ENCODE data around the gene KAT6B.

KAT6B gene

GRCh38 chr10:75024971-75025523 is 198.6 kb downstream of the KAT6B start:
- Mint-ChIP-seq H3K27me3 (no peaks in the 10 kb centered on the region), H3K36me3 (ENCODE audit: low read depth) (peaks cover 86% of the 10 kb centered on the region)

GRCh38 chr10:75028049-75028448 is 201.6 kb downstream of the KAT6B start:
- Mint-ChIP-seq H3K36me3 (ENCODE audit: low read depth) (peaks cover 71% of the 10 kb centered on the region), H3K4me1 (ENCODE audit: low read depth) (peaks cover 4% of the 10 kb centered on the region), H3K9me3 (no peaks in the 10 kb centered on the region), H3K4me3 (no peak overlapping the region), H3K27me3 (no peaks in the 10 kb centered on the region), H3K27ac (peak overlapping the region; percentile 19)
- no peak for DNase-seq

More at GRCh38 chr10:75024971-75025523, 198.6 kb downstream of the KAT6B start:
- DNase-seq = no peak
- Mint-ChIP-seq H3K9me3 (no peaks in the 10 kb centered on the region), H3K27ac (peak overlapping the region; percentile 23), H3K4me1 (ENCODE audit: low read depth) (peaks cover 13% of the 10 kb centered on the region), H3K4me3 (no peak overlapping the region)

GRCh38 chr10:75028748-75029147 is 202.3 kb downstream of the KAT6B start:
- no peaks in the 10 kb centered on the region for H3K9me3 Mint-ChIP-seq
- no peak overlapping the region for H3K4me3 Mint-ChIP-seq
- DNase-seq = no peak
- H3K36me3 Mint-ChIP-seq (ENCODE audit: low read depth) = peaks cover 67% of the 10 kb centered on the region
- no peaks in the 10 kb centered on the region for H3K27me3 Mint-ChIP-seq
- H3K27ac Mint-ChIP-seq = no peak overlapping the region
- H3K4me1 Mint-ChIP-seq (ENCODE audit: low read depth) = peaks cover 11% of the 10 kb centered on the region

- DNase-seq = no peak
- peaks cover 65% of the 10 kb centered on the region for H3K36me3 Mint-ChIP-seq (ENCODE audit: low read depth)
These were observed 203.0 kb downstream of the KAT6B start for GRCh38 chr10:75029420-75029819.

GRCh38 chr10:75029857-75030256 is 203.5 kb downstream of the KAT6B start:
- Mint-ChIP-seq H3K9me3 (no peaks in the 10 kb centered on the region), H3K27me3 (no peaks in the 10 kb centered on the region), H3K36me3 (ENCODE audit: low read depth) (peaks cover 60% of the 10 kb centered on the region), H3K27ac (no peak overlapping the region), H3K4me3 (no peak overlapping the region), H3K4me1 (ENCODE audit: low read depth) (peaks cover 22% of the 10 kb centered on the region)
- no peak for DNase-seq

More at GRCh38 chr10:75029420-75029819, 203.0 kb downstream of the KAT6B start:
- Mint-ChIP-seq H3K27me3 (no peaks in the 10 kb centered on the region), H3K27ac (no peak overlapping the region), H3K4me3 (no peak overlapping the region), H3K9me3 (no peaks in the 10 kb centered on the region), H3K4me1 (ENCODE audit: low read depth) (peaks cover 18% of the 10 kb centered on the region)

DNA sequence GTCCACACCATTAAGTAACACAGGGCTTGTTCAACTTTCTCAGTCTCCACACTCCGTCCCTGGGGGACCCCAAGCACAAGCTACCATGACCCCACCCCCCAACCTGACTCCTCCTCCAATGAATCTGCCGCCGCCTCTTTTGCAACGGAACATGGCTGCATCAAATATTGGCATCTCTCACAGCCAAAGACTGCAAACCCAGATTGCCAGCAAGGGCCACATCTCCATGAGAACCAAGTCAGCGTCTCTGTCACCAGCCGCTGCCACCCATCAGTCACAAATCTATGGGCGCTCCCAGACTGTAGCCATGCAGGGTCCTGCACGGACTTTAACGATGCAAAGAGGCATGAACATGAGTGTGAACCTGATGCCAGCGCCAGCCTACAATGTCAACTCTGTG is 204.0 kb downstream of the KAT6B start:
- no peaks in the 10 kb centered on the region for H3K27me3 Mint-ChIP-seq
- peaks cover 27% of the 10 kb centered on the region for H3K4me1 Mint-ChIP-seq (ENCODE audit: low read depth)
- H3K27ac Mint-ChIP-seq = no peak overlapping the region
- DNase-seq = no peak
- no peak overlapping the region for H3K4me3 Mint-ChIP-seq
- peaks cover 55% of the 10 kb centered on the region for H3K36me3 Mint-ChIP-seq (ENCODE audit: low read depth)
- H3K9me3 Mint-ChIP-seq = no peaks in the 10 kb centered on the region

GRCh38 chr10:75032119-75032518 is 205.7 kb downstream of the KAT6B start:
- H3K4me3 Mint-ChIP-seq = no peak overlapping the region
- H3K4me1 Mint-ChIP-seq (ENCODE audit: low read depth) = peaks cover 45% of the 10 kb centered on the region
- peaks cover 43% of the 10 kb centered on the region for H3K36me3 Mint-ChIP-seq (ENCODE audit: low read depth)
- H3K9me3 Mint-ChIP-seq = no peaks in the 10 kb centered on the region
- no peak overlapping the region for H3K27ac Mint-ChIP-seq
- DNase-seq = no peak
- H3K27me3 Mint-ChIP-seq = no peaks in the 10 kb centered on the region

- no peak for DNase-seq
- H3K9me3 Mint-ChIP-seq = no peaks in the 10 kb centered on the region
- no peaks in the 10 kb centered on the region for H3K27me3 Mint-ChIP-seq
- peaks cover 38% of the 10 kb centered on the region for H3K36me3 Mint-ChIP-seq (ENCODE audit: low read depth)
- H3K27ac Mint-ChIP-seq = peak overlapping the region; percentile 52
- no peak overlapping the region for H3K4me3 Mint-ChIP-seq
- H3K4me1 Mint-ChIP-seq (ENCODE audit: low read depth) = peaks cover 50% of the 10 kb centered on the region
These were observed 206.4 kb downstream of the KAT6B start for GRCh38 chr10:75032813-75033212.

DNA sequence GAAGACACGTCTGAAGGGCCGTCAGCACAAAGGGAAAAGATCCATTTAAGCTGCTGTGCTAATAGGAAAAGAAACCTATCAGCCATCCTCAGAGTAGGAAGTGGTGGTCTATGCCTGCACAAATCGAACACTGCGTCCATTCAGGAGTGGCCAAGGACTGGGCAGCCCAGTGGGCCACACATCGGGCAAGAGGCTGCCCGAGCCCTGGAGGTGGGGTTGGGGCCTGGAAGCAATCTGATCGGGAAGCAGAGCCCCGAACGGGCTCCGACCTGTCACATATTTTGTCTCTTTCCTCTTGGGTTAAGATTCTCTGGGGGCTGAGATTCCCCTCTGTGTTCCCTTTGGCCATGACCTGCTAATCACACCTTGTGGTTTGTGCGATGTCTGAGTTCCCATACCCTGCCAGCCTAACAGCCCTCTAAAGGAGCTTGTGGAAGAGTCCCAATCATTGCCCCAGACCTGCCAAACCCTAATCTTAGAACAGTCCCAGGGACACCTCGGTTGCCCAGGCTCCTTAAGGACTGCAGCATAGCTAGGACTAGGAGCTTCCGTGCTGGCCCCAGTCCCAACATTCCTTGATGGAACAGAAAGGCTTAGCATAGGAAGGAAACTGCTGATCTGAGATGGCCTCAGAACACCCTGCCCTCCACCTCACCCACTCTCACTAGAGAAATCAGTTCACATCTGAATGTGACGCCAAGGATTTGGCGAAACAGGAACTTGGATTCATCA is 207.2 kb downstream of the KAT6B start:
- DNase-seq = no peak
- no peaks in the 10 kb centered on the region for H3K27me3 Mint-ChIP-seq
- H3K4me3 Mint-ChIP-seq = peak overlapping the region; percentile 11
- peak overlapping the region; percentile 90 for H3K27ac Mint-ChIP-seq
- no peaks in the 10 kb centered on the region for H3K9me3 Mint-ChIP-seq
- H3K4me1 Mint-ChIP-seq (ENCODE audit: low read depth) = peaks cover 57% of the 10 kb centered on the region
- H3K36me3 Mint-ChIP-seq (ENCODE audit: low read depth) = peaks cover 31% of the 10 kb centered on the region

- H3K27me3 Mint-ChIP-seq = no peaks in the 10 kb centered on the region
- H3K9me3 Mint-ChIP-seq = no peaks in the 10 kb centered on the region
- peaks cover 25% of the 10 kb centered on the region for H3K36me3 Mint-ChIP-seq (ENCODE audit: low read depth)
- peak overlapping the region; percentile 11 for H3K4me3 Mint-ChIP-seq
- peak; percentile 58 for DNase-seq
- peaks cover 62% of the 10 kb centered on the region for H3K4me1 Mint-ChIP-seq (ENCODE audit: low read depth)
- peak overlapping the region; percentile 90 for H3K27ac Mint-ChIP-seq
These were observed 207.7 kb downstream of the KAT6B start for GRCh38 chr10:75034131-75034512.

DNA sequence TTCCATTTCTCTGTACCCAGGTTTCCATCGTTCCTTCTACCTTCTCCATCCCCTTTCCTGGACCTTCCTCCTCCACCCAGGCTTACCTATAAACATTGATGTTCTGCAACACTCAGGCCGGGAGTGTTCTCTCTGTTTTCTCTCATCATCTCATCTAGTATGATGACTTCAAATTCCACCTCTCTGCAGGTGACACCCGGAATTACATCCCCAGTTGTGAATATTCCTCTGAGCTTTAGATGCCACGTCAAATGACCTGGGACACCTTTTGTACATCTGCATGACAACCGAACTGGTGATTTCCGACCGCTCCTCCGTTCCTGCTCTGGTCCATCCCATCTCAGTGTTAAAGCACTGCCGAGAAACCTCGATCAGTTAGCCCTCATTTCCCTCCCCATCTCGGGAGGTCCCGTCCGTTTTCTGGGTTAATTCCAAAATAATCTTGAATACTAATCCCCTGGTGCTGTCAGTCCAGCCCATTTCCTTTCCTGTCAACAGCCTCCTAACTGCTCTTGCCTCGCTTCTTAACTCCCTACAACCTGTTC is 208.4 kb downstream of the KAT6B start:
- Mint-ChIP-seq H3K27me3 (no peaks in the 10 kb centered on the region), H3K36me3 (ENCODE audit: low read depth) (peaks cover 19% of the 10 kb centered on the region), H3K4me3 (peak overlapping the region; percentile 11), H3K9me3 (no peaks in the 10 kb centered on the region), H3K4me1 (ENCODE audit: low read depth) (peaks cover 62% of the 10 kb centered on the region), H3K27ac (peak overlapping the region; percentile 90)
- no peak for DNase-seq

DNA sequence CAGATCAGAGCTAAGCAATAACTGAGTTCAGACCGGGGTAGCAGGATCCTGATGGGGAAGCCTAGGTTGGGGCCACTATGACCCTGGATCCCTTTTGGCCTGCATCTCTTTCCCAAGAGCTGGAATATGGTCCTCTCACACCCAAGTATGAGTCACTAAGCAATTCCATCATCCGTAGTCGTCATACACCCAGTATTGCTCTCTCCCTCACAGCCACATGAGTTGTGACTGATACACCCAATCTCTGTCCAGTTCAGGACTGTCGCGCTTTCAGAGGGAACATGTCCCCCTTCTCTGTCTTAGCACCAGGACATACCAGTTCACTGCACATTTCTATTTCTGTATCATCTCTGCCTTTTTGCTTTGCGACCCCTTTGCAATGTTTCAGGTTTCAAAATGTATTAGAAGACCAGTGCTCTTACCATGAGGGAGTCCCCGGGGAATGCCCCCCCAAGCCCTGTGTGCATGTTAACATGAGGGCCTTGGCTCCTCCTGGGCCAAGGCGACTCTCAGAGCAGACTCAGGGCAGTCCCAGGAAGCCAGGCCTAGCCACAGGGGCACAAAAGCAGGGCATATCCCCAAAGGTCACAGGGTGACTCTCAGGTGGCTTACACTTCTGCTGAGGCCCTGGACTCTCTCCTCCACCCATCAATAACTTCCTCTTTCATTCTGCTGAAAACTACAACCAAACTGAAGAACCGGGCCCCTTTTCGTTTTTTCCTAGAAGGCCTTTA is 209.7 kb downstream of the KAT6B start:
- Mint-ChIP-seq H3K36me3 (ENCODE audit: low read depth) (peaks cover 6% of the 10 kb centered on the region), H3K27ac (peak overlapping the region; percentile 90), H3K4me3 (peak overlapping the region; percentile 25), H3K27me3 (no peaks in the 10 kb centered on the region), H3K4me1 (ENCODE audit: low read depth) (peaks cover 66% of the 10 kb centered on the region), H3K9me3 (no peaks in the 10 kb centered on the region)
- DNase-seq = no peak

- Mint-ChIP-seq H3K4me1 (ENCODE audit: low read depth) (peaks cover 78% of the 10 kb centered on the region), H3K36me3 (ENCODE audit: low read depth) (peaks cover 2% of the 10 kb centered on the region), H3K27ac (peak overlapping the region; percentile 90), H3K9me3 (no peaks in the 10 kb centered on the region), H3K27me3 (no peaks in the 10 kb centered on the region), H3K4me3 (no peak overlapping the region)
- DNase-seq = no peak
These were observed 211.1 kb downstream of the KAT6B start for GRCh38 chr10:75037171-75038153.

DNA sequence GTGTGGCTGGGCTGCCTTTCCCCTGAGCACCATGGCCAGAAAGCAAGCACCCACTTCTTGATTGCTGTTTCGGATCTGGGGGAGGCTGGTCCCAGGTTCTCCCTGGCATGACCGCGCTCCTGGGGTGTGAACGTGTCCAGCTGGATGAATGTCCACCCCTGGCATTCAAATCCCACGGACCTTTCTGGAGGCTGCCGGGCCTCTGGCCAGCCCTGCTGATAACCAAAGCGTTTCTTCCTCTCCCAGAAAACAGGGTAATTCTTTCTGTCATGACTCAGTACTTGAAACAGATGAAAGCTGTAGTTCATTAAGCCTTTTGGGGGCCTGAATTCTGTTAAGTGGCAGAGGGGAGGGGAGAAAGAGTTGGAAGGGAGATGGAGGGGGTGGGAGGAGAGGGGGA is 211.9 kb downstream of the KAT6B start:
- peaks cover 79% of the 10 kb centered on the region for H3K4me1 Mint-ChIP-seq (ENCODE audit: low read depth)
- peak overlapping the region; percentile 12 for H3K27ac Mint-ChIP-seq
- H3K27me3 Mint-ChIP-seq = no peaks in the 10 kb centered on the region
- peaks cover 2% of the 10 kb centered on the region for H3K36me3 Mint-ChIP-seq (ENCODE audit: low read depth)
- no peak for DNase-seq
- H3K9me3 Mint-ChIP-seq = no peaks in the 10 kb centered on the region
- no peak overlapping the region for H3K4me3 Mint-ChIP-seq
